Vagina (tissue), 2 donors: Measurements from ENCODE around the gene SGCD.

Experiments used
- CTCF ChIP-seq, 3 experiments: fragments of 450-650 bp in 2 of 3; fragments of 200-600 bp in 1 of 3; sonication (generic) in 1 of 3; IDR thresholded peaks; one replicate each; pipeline ENCODE4 v1.5.1; 2017 to 2019; ENCODE audit warnings: antibody characterized with exemption in 3 of 3, mild to moderate bottlenecking in 2 of 3, moderate library complexity in 2 of 3
- POLR2A ChIP-seq, 2 donors: fragments of 450-650 bp; IDR thresholded peaks; one replicate each; pipeline ENCODE4 v1.6.1; 2017; ENCODE audit warnings: antibody characterized with exemption in 2 of 2, mild to moderate bottlenecking in 2 of 2, moderate library complexity in 2 of 2
- POLR2AphosphoS5 ChIP-seq, 2 donors: sonication (generic); formaldehyde crosslinking; IDR thresholded peaks; one replicate each; pipeline ENCODE4 v1.9.0; 2017; ENCODE audit warnings: antibody characterized with exemption in 2 of 2, mild to moderate bottlenecking in 2 of 2, low read depth in 1 of 2; ENCODE audit not compliant: insufficient read depth in 1 of 2

GRCh38 chr5:156375895-156376495 lies 49.0 kb downstream of the SGCD start:
- no peak for TF ChIP-seq CTCF (IDR thresholded peaks at IDR 0.05)
- TF ChIP-seq POLR2A (IDR thresholded peaks at IDR 0.05) = no peak
- TF ChIP-seq POLR2AphosphoS5 (IDR thresholded peaks at IDR 0.05; ENCODE audit: insufficient read depth in 1 of 2, low read depth in 1 of 2) = no peak
